Measurements from ENCODE around the gene TMEM100. TPM values are rescaled to one million over a fixed set of nuclear protein-coding genes. Genes with fewer than 3 reads are reported as not detected.

Gene TMEM100
- total and polyA plus RNA-seq, 10 of the 15 experiments (the other 5 are each of a cell fraction or from before 2014, with no cell fraction given) = not detected

GRCh38 chr17:55731586-55732250 lies 9.1 kb upstream of the TMEM100 start:
- Histone ChIP-seq H3K4me3 (no peak overlapping the region), H3K9me3 (replicated peaks; ENCODE audit: control insufficient read depth, insufficient read depth, low read length) (no peaks in the 10 kb centered on the region), H3K4me1 (ENCODE audit: control insufficient read depth, insufficient read depth, low read length) (no peaks in the 10 kb centered on the region), H3K27ac (ENCODE audit: control insufficient read depth, insufficient read depth) (no peak overlapping the region), H3K79me2 (ENCODE audit: control insufficient read depth, insufficient read depth, low read length) (no peaks in the 10 kb centered on the region), H4K20me1 (ENCODE audit: control insufficient read depth, insufficient read depth) (no peaks in the 10 kb centered on the region), H3K27me3 (replicated peaks in 1 of 2; ENCODE audit: control insufficient read depth in 2 of 2, insufficient read depth in 2 of 2, low read length in 1 of 2) (no peaks in the 10 kb centered on the region; a peak in 1 of 4 replicates), H3K36me3 (ENCODE audit: control insufficient read depth in 2 of 2, insufficient read depth in 2 of 2, low read length in 1 of 2) (no peaks in the 10 kb centered on the region), H3K4me2 (ENCODE audit: control insufficient read depth, insufficient read depth) (no peak overlapping the region), H3K9ac (ENCODE audit: control insufficient read depth, insufficient read depth, low read length) (no peak overlapping the region), H2AFZ (ENCODE audit: control insufficient read depth, low read depth, low read length) (no peak overlapping the region)
- ChIA-PET POLR2A (no interaction called here), CTCF (interaction anchor here (4.5 kb wide), 1 partner anchor 14 kb away, joined by 30 read pairs; no protein-coding TSS in a partner anchor), SMC1A (ENCODE audit: uncharacterized antibody, unreplicated experiment) (no interaction called here), RAD21 (ENCODE audit: unreplicated experiment) (no interaction called here)
- no peak for TF ChIP-seq ESRRA (IDR thresholded peaks at IDR 0.05; ENCODE audit: low read length)
- no peak for TF ChIP-seq CEBPZ (IDR thresholded peaks at IDR 0.05; ENCODE audit: low read depth, low read length)
- TF ChIP-seq FOXM1 (IDR thresholded peaks at IDR 0.05; ENCODE audit: low read depth, low read length) = no peak
- no peak for TF ChIP-seq IKZF1 (conservative IDR thresholded peaks at IDR 0.05)
- TF ChIP-seq NRF1 (conservative IDR thresholded peaks at IDR 0.05; ENCODE audit: low read depth, low read length) = no peak
- no peak for TF ChIP-seq EED (IDR thresholded peaks at IDR 0.05; ENCODE audit: low read depth)
- TF ChIP-seq EZH2 (IDR thresholded peaks at IDR 0.05; ENCODE audit: borderline replicate concordance, control insufficient read depth, low read depth, low read length) = no peak
- no peak for TF ChIP-seq STAT3 (IDR thresholded peaks at IDR 0.05; ENCODE audit: low read depth, low read length)
- TF ChIP-seq SMC3 (IDR thresholded peaks at IDR 0.05; ENCODE audit: borderline replicate concordance, low read length) = no peak
- TF ChIP-seq REST (IDR thresholded peaks at IDR 0.05; ENCODE audit: low read depth, low read length) = no peak
- WGBS (ENCODE audit: insufficient coverage, insufficient replicate concordance, low lambda C conversion rate, missing lambda C conversion rate) = 44% methylated on average over 10 of the region's 10 CpGs
- no peak for DNase-seq (ENCODE audit: low read depth, low spot score)
- FAIRE-seq = no peak
- intact Hi-C loops (cut with micrococcal nuclease; ENCODE audit: unreplicated experiment) (no loop called here), in situ Hi-C loops (cut with MboI) (no loop called here)
- ATAC-seq = no peak
- no TSS peak for BruUV-seq (replicated peaks)

All from GM12878 (cell line).